GM19372 (cell line): Measurements from ENCODE around the gene AUH.
A peak's percentile ranks its signal among the peaks of the same experiment; 100 is the strongest.
"Not testable (repeated sequence)": the region's sequence is repeated elsewhere in the genome, so short reads cannot be mapped to it uniquely, and the experiment has no call there.

ENCODE experiments used
- ATAC-seq: cut with Tn5 transposase; IDR thresholded peaks from one replicate; pipeline ENCODE4 v1.9.1; 2021; ENCODE audit warnings: mild to moderate bottlenecking, low read depth, moderate library complexity; ENCODE audit not compliant: unreplicated experiment

AUH gene

GRCh38 chr9:91214867-91215266 lies 146.9 kb downstream of the AUH start:
- no peak for ATAC-seq

- ATAC-seq: no peak
Measured at GRCh38 chr9:91214086-91214485, 147.6 kb downstream of the AUH start.

DNA sequence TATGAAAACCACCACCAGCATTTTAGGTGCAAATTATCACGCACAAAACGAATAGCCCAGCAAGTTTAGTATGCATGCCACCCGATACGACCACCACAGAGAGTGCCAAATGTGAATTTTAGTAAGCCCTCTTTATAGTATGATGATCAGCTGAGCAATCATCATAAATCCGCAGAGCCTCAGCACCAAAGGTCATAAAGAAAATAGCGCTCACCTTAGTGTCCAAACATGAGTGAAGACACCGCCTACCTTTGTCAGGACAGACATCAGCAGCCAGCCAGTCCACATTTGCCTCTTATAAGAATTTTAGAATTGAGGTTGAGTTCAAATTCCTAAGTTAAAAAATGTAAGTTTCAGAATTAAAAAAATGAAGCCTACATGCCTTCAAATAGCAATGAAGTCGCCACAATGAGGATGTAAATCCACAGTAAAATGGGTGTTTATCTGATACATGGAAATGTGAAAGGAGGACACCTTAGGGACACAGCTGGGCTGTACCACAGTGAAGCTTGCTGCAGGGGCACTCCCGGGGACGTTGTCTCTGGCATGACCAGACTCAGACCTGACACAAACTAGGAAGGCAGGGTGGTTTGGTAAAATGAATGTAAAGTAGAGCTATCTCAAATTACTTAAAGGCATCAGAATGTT lies 149.0 kb downstream of the AUH start:
- ATAC-seq: no peak

DNA sequence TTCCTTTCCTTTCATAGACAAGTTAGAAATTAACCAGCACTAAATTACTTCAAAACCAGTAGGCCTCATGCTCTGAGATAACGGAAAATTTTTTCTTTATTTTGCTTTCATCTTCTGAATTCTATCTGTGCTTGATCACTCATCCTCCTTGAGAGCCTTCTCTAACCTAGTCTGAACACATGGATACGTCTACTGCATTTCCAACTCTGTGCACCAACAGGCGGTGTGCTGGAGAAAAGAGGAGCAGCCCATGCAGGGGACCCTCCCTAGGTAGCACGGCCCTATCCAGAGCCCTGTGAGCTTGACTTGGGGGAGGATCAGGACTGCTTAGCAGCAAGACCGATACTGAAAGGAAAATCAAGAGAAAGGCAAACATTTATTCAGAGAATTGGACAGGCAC lies 149.8 kb downstream of the AUH start:
- no peak for ATAC-seq

GRCh38 chr9:91211414-91211813 lies 150.3 kb downstream of the AUH start:
- ATAC-seq: no peak

GRCh38 chr9:91210318-91210717 lies 151.4 kb downstream of the AUH start:
- ATAC-seq: no peak

DNA sequence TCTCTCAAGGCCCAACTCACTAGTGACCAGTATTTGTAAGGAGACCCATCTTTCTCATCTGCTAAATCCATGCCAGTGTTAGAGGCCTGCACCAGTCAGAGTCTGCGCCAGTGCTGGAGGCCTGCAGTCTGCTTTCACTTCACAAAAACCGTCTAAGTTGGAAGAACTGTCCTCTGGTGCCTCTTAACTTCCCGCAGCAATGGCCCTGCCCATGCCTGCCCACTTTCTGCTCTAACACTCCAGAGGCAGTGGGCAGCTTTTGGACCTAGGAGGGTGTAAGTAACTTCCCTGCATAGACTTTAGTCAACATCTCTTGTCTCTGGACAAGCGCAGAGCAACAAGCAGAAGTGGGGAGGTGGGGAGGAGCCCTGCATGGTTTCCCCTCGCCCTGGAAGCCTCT lies 152.9 kb downstream of the AUH start:
- ATAC-seq: no peak

GRCh38 chr9:91208419-91208745 lies 153.3 kb downstream of the AUH start:
- ATAC-seq: no peak

GRCh38 chr9:91207729-91208418 lies 153.8 kb downstream of the AUH start:
- ATAC-seq: peak; percentile 70

DNA sequence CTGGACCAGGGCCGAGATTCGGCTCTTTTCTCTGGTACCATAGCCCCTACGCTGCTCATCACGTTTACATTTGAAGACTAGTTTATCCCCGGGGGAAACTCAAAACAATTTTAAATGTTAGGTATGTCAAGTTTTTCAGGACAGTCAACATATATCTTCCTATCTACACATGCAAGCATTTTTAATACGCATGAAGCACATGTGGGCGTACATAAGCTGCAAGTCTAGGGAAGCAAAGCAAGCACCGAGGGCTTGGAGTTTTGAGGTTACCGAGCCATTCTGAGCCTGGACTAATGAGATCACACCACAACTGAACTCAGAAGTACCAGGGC lies 154.4 kb downstream of the AUH start:
- ATAC-seq: no peak

DNA sequence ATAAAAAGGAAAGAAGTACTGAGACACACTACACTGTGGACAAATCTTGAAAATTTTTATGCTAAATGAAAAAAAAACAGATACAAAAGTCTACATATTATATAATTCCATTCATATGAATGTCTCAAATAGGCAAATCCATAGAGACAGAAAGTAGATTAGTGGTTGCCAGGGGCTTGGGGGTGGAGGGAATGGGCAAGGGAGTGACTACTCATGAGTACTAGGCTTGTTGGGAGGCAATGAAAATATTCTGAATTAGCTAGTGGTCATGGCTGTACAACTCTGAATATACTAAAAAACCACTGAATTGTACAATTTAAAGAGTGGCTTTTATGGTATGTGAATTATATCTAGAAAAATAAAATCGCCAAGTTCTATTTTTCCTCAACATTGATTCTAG lies 154.9 kb downstream of the AUH start:
- ATAC-seq: no peak

DNA sequence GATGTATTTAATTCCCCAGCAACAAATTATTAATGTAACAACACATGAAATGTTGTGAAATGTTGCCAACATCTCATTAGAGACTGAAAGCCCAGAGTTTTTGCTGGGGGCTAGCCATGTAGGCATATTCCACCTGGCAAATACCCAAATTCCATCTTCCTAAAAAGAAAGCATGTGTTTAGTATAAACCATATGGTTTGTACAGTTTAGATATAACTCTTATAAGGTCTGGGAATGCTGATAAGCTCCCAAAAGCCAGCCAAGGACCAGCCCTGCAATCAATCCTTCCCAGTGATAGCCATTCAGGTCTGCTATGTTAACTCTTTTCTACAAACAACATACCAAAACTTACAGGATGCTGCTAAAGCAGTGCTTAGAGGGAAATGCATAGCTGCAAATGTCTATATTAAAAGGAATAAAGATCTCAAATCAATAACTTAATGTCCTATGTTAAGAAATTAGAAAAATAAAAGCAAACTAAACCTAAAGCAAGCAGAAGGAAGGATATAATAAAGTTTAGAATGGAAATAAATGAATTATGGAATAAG lies 158.9 kb downstream of the AUH start:
- no peak for ATAC-seq

- ATAC-seq: no peak
Measured at GRCh38 chr9:91200692-91201336, 160.9 kb downstream of the AUH start.

DNA sequence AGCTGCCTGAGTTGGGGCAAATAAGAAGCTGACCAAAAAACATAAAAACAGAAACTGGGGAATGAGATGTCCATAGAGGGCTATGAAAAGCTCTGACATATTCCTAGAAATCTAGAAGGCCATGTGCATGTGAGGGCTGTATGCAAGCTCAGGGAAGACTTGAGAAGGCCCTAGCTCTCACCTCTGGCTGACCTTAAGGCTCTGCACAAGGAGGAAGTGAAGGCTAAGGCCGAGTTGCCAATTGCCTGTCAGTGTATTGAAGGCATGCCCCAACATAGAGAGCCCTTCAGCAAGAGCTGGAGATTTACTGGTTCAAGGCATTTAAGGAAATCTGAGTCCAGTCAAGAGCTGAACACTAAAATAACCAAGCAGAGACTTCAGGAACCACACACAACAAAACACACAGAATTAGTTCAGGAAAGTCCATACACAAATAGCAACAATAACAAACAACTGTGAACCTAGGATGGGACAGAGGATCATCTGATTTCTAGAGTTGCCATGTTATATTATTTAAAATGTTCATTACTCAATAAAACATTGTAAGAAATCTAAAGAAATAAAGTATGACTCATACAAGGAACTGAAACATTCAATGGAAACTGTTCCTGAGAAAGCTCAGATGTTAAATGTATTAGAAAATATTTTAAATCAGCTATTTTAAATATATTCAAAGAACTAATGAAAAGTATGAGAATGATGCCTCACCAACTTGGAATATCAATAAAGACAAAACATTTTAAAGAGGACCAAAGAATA lies 161.8 kb downstream of the AUH start:
- ATAC-seq: no peak

DNA sequence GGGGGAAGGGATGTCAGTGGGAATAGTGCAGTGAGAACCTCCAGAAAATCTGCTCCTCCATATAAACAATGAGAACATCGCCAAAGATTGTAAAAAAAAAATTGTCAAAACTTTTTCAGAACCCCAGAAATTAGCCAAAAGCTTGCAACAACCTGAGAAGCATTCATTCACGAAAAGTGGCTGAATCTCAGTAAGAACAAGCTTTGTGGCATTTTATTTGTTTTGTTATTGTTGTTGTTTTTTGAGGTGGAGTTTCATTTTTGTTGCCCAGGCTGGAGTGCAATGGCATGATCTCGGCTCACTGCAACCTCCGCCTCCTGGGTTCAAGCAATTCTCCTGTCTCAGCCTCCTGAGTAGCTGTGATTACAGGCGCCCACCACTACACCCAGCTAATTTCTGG lies 162.8 kb downstream of the AUH start:
- not testable (repeated sequence) for ATAC-seq

DNA sequence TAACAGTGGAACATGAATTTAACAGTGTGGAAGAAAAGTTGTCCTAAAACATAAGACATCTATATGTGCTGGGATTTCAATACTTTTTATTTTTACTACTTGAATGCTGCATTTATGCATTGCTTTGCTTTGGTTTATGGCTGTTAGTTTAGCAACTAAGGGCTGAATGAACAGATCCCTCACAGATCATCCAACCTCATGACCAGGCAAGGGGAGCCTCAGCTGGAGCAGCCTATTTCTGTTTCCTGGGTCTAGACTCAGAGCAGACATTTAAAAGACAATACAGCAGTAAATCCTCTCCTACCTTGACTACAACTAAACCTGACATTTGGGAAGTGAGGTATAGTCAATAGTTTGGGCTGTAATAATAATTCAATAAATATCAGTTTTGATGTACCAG lies 163.3 kb downstream of the AUH start:
- no peak for ATAC-seq

GRCh38 chr9:91197232-91198181 lies 164.2 kb downstream of the AUH start:
- ATAC-seq: no peak

DNA sequence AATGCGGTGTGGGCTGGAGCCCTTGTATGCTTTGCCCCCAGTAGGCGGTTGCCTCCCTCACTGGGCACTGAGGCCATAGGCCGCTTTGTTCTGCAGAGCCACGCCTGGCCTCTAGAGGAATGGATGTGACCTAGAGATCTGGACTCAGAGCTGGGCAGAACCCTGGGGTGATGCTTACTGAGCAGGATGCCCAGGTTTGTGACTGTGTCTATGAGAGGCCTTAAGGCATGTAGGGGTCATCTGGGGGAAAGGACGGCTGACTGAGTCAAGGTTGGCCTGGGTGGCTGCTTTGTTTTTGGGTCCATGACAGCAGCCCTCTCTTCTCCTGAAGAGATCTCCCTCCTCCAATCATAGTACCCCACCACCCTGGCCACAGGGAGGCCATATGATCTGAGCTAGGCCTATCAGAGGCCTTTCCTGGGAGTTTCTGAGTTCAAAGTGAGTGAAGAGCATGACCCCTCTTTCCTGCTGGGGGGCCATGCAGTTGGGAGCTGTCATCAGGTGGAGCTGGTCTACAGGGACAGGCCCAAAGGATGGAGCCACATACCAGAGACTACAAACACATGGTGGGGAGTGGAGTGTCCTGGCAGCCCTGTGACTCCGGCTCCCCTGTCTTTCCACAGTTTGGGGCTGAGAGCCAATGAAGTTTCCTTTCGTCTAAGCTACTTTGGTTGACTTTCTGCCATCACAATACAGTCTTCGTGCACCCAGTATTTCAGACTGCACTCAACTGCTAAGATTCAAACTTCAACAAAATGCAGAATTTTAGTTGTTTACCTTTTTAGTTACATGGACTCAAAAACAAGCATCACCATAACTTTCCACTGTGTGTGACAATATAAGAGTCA lies 165.4 kb downstream of the AUH start:
- no peak for ATAC-seq

- no peak for ATAC-seq
Measured at GRCh38 chr9:91195372-91196012, 166.2 kb downstream of the AUH start.
